ENCODE results near the gene RBMX. TPM values are rescaled to one million over a fixed set of nuclear protein-coding genes. Genes with fewer than 3 reads are reported as not detected.

The RBMX gene
- total RNA-seq, 2 experiments from 2014 or later, result 252 to 260 TPM

- Mint-ChIP-seq H3K9me3 (no peaks in the 10 kb centered on the region), H3K27me3 (no peaks in the 10 kb centered on the region), H3K4me3 (no peak overlapping the region), H3K36me3 (peaks cover 38% of the 10 kb centered on the region), H3K27ac (no peak overlapping the region), H3K4me1 (peaks cover 2% of the 10 kb centered on the region)
- POLR2A ChIA-PET, result no interaction called here
- ATAC-seq (ENCODE audit: low read depth) (no peak), DNase-seq (no peak)
Measured at GRCh38 chrX:136850441-136851175, 29.9 kb downstream of the RBMX start.

GRCh38 chrX:136849395-136849794 lies 31.1 kb downstream of the RBMX start:
- no peak for ATAC-seq (ENCODE audit: low read depth)
- H3K36me3 Mint-ChIP-seq, result peaks cover 39% of the 10 kb centered on the region
- peaks cover 2% of the 10 kb centered on the region for H3K4me1 Mint-ChIP-seq
- H3K9me3 Mint-ChIP-seq, result no peaks in the 10 kb centered on the region
- H3K27ac Mint-ChIP-seq, result no peak overlapping the region
- no peak for DNase-seq
- no peaks in the 10 kb centered on the region for H3K27me3 Mint-ChIP-seq
- no peak overlapping the region for H3K4me3 Mint-ChIP-seq
- POLR2A ChIA-PET, result no interaction called here

GRCh38 chrX:136847874-136848273 lies 32.7 kb downstream of the RBMX start:
- H3K27me3 Mint-ChIP-seq, result no peaks in the 10 kb centered on the region
- H3K36me3 Mint-ChIP-seq, result peaks cover 34% of the 10 kb centered on the region
- H3K4me1 Mint-ChIP-seq, result no peaks in the 10 kb centered on the region
- no peak overlapping the region for H3K27ac Mint-ChIP-seq
- no peak overlapping the region for H3K4me3 Mint-ChIP-seq
- no peaks in the 10 kb centered on the region for H3K9me3 Mint-ChIP-seq
- no peak for DNase-seq
- POLR2A ChIA-PET, result interaction anchor here (0.7 kb wide), 1 partner anchor 43 kb away, joined by 3 read pairs; no protein-coding TSS in a partner anchor
- no peak for ATAC-seq (ENCODE audit: low read depth)

- Mint-ChIP-seq H3K27ac (no peak overlapping the region), H3K9me3 (no peaks in the 10 kb centered on the region), H3K36me3 (peaks cover 5% of the 10 kb centered on the region), H3K27me3 (no peaks in the 10 kb centered on the region), H3K4me1 (peaks cover 2% of the 10 kb centered on the region), H3K4me3 (no peak overlapping the region)
- ATAC-seq (ENCODE audit: low read depth) (no peak), DNase-seq (no peak)
- POLR2A ChIA-PET, result no interaction called here
Measured at GRCh38 chrX:136839196-136839595, 41.3 kb downstream of the RBMX start.

GRCh38 chrX:136835761-136836160 lies 44.8 kb downstream of the RBMX start:
- no peak for ATAC-seq (ENCODE audit: low read depth)
- Mint-ChIP-seq H3K27me3 (no peaks in the 10 kb centered on the region), H3K27ac (no peak overlapping the region), H3K4me3 (no peak overlapping the region), H3K4me1 (peaks cover 2% of the 10 kb centered on the region), H3K9me3 (no peaks in the 10 kb centered on the region), H3K36me3 (peaks cover 5% of the 10 kb centered on the region)
- POLR2A ChIA-PET, result no interaction called here
- DNase-seq, result no peak

- H3K9me3 Mint-ChIP-seq, result no peaks in the 10 kb centered on the region
- H3K27ac Mint-ChIP-seq, result no peak overlapping the region
- no peak overlapping the region for H3K4me3 Mint-ChIP-seq
- POLR2A ChIA-PET, result no interaction called here
- DNase-seq (no peak), ATAC-seq (ENCODE audit: low read depth) (no peak)
- no peaks in the 10 kb centered on the region for H3K27me3 Mint-ChIP-seq
- H3K4me1 Mint-ChIP-seq, result no peaks in the 10 kb centered on the region
- peaks cover 11% of the 10 kb centered on the region for H3K36me3 Mint-ChIP-seq
Measured at GRCh38 chrX:136829413-136829812, 51.1 kb downstream of the RBMX start.

- POLR2A ChIA-PET, result no interaction called here
- H3K4me3 Mint-ChIP-seq, result no peak overlapping the region
- H3K4me1 Mint-ChIP-seq, result no peaks in the 10 kb centered on the region
- H3K36me3 Mint-ChIP-seq, result peaks cover 11% of the 10 kb centered on the region
- no peaks in the 10 kb centered on the region for H3K27me3 Mint-ChIP-seq
- DNase-seq (no peak), ATAC-seq (ENCODE audit: low read depth) (no peak)
- H3K27ac Mint-ChIP-seq, result no peak overlapping the region
- H3K9me3 Mint-ChIP-seq, result no peaks in the 10 kb centered on the region
Measured at GRCh38 chrX:136828830-136829229, 51.7 kb downstream of the RBMX start.

- ATAC-seq (ENCODE audit: low read depth), result no peak
- POLR2A ChIA-PET, result no interaction called here
- no peak for DNase-seq
- no peaks in the 10 kb centered on the region for H3K9me3 Mint-ChIP-seq
- no peaks in the 10 kb centered on the region for H3K27me3 Mint-ChIP-seq
- peaks cover 11% of the 10 kb centered on the region for H3K36me3 Mint-ChIP-seq
- no peaks in the 10 kb centered on the region for H3K4me1 Mint-ChIP-seq
- no peak overlapping the region for H3K4me3 Mint-ChIP-seq
- no peak overlapping the region for H3K27ac Mint-ChIP-seq
Measured at GRCh38 chrX:136827026-136827425, 53.5 kb downstream of the RBMX start.

GRCh38 chrX:136825771-136826170 lies 54.8 kb downstream of the RBMX start:
- Mint-ChIP-seq H3K4me3 (no peak overlapping the region), H3K4me1 (no peaks in the 10 kb centered on the region), H3K36me3 (peaks cover 11% of the 10 kb centered on the region), H3K9me3 (no peaks in the 10 kb centered on the region), H3K27ac (no peak overlapping the region), H3K27me3 (no peaks in the 10 kb centered on the region)
- POLR2A ChIA-PET, result no interaction called here
- DNase-seq (no peak), ATAC-seq (ENCODE audit: low read depth) (no peak)

Other genes starting within 250 kb of the RBMX start
- gene CD40LG, start 232.6 kb downstream of the RBMX start, total RNA-seq, result 1 to 10 TPM; 2.5 to 3.7 TPM
- gene ARHGEF6, start 99.8 kb downstream of the RBMX start, total RNA-seq, result 10 to 100 TPM; 85.0 to 87.1 TPM
- gene GPR101, start 153.3 kb upstream of the RBMX start, total RNA-seq, result not detected